OCI-LY7 (cell line): ENCODE results near the gene GCA.

Experiments
- CTCF ChIP-seq: fragments of 200-600 bp; sonication (generic); conservative IDR thresholded peaks from 2 replicates; pipeline ENCODE4 v1.5.1; 2014; ENCODE audit warnings: mild to moderate bottlenecking, antibody characterized with exemption, low read length, moderate library complexity, mixed read lengths
- EZH2phosphoT487 ChIP-seq: fragments of 200-600 bp; sonication (generic); IDR thresholded peaks from 2 replicates; pipeline ENCODE4 v1.6.1; 2018; ENCODE audit warnings: low read depth, borderline replicate concordance, mild to moderate bottlenecking, mixed run types, antibody characterized with exemption, low read length, moderate library complexity, mixed read lengths

DNA sequence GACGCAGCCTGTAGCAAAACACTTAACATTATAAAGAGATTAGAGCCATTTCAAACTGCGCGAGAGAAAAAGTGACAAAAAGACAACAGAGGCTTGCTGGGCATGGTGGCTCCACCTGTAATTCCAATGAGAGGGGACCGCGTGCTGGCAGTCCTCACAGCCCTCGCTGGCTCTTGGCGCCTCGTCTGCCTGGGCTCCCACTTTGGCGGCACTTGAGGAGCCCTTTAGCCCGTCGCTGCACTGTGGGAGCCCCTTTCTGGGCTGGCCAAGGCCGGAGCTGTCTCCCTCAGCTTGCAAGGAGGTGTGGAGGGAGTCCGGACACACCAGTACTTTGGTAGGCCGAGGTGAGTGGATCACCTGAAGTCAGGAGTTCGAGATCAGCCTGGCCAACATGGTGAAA is 16.1 kb upstream of the GCA start:
- TF ChIP-seq CTCF = no peak
- TF ChIP-seq EZH2phosphoT487 = no peak
